Measurements from ENCODE around the gene FCHSD2.
A peak's percentile ranks its signal among the peaks of the same experiment; 100 is the strongest.
"Not testable (repeated sequence)": the region's sequence is repeated elsewhere in the genome, so short reads cannot be mapped to it uniquely, and the experiment has no call there.

FCHSD2 gene

GRCh38 chr11:73151416-73151815 lies 9.3 kb upstream of the FCHSD2 start:
- DNase-seq (ENCODE audit: low read depth in 2 of 2), result no peak

GRCh38 chr11:73149105-73149504 lies 7.0 kb upstream of the FCHSD2 start:
- no peak for DNase-seq (ENCODE audit: low read depth in 2 of 2)

DNA sequence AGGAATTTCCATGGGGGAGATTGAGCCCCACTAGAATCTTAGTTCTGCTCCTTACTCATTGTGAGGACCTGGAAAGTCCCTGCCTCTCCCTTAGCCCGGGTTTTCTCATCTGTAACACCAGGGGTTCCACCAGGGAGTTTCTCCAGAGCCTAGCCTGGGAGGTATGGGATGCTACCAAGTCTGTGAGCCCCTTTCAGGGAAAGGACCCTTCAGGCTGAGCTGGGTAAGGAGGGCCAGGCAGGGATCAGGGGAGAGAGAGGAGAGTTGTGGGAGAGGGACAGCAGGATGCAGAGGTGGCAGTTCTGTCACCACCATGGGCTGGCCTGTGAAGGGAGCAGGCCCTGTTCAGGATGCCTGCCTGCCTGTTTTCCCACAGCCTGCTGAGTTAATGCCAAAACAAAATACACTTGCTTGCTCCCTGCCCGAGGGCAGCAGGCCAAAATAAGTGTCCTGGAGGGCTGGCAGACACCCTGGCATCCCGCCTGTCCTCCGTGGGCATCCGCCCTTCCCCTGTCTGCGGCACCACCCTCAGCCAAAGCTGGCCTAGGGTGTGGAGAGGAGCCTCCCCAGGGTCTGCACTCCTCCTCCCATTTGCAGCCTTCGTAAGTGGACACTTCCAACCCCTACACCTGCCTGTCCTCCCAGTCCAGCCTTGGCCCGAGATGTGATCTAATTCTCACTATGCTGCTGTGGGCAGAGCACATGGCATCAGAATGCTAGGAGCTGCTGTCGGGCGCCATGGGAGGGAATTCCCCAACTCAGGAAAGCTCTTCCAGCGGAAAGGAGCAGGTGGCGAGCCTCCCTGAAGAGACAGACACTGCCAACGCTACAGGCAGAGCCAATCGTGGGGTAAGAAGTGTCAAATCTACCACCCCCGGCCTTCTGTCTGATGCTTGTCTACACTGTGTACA lies 5.9 kb upstream of the FCHSD2 start:
- DNase-seq (ENCODE audit: low read depth in 2 of 2), result no peak

DNA sequence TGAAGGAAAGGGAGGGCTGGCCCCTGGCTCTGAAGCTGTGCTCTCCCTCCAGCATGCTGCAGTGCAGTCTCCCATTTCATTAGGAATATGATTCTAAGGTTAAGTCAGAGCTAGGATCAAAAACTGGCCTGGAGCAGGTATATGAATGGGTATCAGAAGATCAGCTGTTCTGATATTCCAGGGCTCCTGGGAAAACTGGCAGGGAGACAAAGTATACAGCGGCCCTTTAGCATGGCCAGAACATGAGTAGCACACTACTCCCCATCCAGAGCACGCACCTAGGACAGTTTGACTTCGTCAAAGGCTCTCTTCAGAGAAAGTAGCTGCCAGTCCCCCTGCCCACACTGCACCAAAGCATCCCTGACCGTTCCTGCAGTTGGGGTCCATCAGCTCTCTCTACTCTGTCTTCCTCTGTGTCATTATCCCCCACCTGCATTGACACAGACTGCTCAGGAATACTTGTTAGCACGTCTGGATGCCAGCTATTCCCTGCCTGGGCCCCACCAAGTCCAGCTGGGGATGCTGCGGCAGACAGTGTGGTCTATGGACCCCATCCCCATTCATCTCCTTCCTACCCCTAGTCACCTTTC lies 4.0 kb upstream of the FCHSD2 start:
- DNase-seq (ENCODE audit: low read depth in 2 of 2), result no peak

- DNase-seq (ENCODE audit: low read depth in 2 of 2), result no peak
Measured at GRCh38 chr11:73143126-73143838, 1.2 kb upstream of the FCHSD2 start.

DNA sequence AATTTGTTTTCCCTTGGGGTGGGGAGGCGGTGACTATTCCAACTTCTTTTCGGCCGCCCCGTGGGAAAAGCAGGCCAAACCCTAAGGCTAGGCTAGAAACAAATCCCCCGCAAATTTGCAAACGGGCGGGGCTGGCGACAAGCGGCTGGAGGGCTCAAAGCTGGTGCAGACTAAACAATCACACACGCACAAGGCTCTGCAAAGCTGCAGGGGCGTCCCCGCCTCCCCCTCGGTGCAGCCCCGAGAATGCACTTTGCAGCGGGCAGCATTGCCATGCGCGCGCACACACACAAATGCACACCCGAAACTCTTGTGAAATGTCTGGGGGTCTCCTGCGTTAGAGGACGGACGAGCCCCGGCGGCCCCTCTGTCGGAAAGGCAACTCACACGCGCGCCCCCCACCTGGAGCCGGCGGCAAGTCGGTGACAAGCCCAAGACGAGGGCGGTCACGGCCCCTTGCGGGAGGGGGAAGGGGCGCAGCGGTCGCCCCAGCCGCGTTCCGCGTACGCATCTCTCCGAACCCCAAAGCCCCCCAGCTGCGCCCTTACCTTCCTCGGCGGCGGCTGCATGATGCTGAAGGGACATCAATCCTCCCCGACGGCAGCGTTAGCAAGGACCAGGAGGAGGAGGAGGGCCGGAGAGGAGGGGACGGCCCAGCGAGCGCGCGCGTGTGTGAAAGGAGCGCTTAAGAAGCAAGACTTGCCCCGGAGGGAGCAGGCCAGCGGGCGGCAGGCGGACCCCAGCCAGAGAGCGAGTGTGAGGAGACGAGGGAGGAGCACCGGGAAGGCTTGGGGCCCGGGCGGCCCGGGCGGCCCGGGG lies 600 bp downstream of the FCHSD2 start:
- peak; percentile 42 to 48 for DNase-seq (ENCODE audit: low read depth in 2 of 2)

GRCh38 chr11:73141031-73141308 lies 1.1 kb downstream of the FCHSD2 start:
- no peak for DNase-seq (ENCODE audit: low read depth in 2 of 2)

DNA sequence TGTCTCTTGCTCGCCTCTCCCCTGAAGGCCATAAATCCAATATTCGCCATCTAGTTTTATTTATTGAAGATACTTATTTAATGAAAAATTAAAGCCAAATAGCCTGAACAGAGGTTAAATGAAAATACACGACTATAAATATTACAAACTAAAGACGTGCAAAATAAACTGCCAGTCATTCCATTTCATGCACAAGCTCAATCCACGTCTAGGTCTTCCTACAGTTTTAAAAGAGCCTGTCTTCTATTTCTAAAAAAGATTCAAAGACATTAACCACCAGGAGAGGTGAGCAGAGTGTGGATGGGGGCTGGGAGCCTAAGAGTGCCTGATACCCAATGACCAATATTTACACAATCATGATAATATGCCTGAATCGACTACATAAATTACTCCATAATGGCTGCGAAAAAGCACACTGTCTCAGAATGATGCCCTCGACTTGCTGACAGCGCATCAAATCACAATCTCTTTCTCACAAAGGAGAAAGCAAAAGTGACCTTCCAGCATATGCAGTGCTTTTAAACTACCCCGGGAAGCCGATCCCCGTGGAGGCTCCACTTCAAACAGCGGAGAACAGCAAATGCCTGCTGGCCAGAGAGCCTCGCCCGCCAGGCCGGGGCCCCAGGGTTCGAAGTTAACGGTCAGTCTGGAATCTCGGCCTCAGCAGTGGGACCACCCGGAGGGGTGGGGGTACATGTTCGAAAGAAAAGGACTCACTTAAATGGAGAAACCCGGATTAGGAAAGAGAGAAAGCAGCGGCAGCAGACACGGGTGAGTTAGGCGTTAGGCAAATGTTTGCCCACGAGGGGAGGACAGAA lies 1.7 kb downstream of the FCHSD2 start:
- DNase-seq (ENCODE audit: low read depth in 2 of 2), result no peak

GRCh38 chr11:73139476-73140198 lies 2.5 kb downstream of the FCHSD2 start:
- DNase-seq (ENCODE audit: low read depth in 2 of 2), result no peak

DNA sequence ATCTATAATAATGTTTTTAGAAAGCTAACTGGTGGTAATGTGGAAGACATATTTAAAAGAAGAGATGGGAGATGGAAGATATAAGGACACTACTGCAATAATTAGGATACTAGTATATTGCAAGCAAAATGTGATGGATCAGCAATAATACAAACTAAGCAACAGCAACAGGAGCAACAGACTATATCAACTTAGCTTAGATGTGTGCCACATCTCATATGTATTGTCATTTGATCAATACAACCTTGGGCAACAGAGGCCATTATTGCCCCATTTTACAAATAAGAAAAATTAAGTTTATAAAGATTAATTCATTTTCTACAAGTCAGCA lies 4.2 kb downstream of the FCHSD2 start:
- DNase-seq (ENCODE audit: low read depth in 2 of 2), result no peak

DNA sequence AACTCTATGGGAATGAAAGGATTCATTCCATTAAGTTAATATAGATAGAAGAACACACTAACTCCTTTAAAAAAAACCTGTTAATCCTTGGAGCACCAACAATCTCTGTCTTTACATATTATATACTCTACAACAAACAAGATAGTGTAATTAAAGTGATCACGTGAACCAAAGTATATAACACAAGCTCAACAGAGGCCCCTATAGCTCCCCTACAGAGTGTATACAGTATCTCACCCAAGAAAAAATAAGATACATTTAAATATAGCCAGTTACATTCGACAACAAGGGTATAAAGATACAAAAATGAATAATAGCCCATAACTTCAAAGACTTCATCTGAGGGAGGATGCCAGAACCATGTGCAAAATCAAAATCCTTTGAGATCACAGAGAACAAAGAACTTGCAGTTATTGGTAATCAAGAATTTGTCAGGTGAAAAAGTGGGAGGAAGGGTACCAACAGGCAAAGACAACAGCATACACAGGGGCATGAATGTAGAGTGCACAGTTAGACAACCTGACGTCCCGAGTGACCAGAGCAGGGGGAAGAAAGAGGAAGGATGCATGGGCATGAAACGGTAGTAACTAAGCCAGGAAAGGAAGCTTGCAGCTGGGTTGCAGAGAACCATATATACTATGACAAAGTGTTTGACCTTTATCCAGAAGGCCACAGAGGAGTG lies 4.7 kb downstream of the FCHSD2 start:
- no peak for DNase-seq (ENCODE audit: low read depth in 2 of 2)

DNA sequence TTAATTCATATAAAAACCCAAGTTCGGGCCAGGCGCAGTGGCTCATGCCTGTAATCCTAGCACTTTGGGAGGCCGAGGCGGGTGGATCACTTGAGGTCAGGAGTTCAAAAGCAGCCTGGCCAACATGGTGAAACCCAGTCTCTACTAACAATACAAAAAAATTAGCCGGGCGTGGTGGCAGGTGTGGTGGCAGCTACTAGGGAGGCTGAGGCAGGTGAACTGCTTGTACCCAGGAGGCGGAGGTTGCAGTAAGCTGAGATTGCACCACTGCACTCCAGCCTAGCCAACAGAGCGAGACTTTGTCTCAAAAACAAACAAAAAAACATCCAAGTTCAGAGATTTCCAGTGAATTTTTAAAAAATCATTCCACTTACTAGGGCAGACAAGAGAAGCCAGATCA lies 5.4 kb downstream of the FCHSD2 start:
- DNase-seq (ENCODE audit: low read depth in 2 of 2), result not testable (repeated sequence)

DNA sequence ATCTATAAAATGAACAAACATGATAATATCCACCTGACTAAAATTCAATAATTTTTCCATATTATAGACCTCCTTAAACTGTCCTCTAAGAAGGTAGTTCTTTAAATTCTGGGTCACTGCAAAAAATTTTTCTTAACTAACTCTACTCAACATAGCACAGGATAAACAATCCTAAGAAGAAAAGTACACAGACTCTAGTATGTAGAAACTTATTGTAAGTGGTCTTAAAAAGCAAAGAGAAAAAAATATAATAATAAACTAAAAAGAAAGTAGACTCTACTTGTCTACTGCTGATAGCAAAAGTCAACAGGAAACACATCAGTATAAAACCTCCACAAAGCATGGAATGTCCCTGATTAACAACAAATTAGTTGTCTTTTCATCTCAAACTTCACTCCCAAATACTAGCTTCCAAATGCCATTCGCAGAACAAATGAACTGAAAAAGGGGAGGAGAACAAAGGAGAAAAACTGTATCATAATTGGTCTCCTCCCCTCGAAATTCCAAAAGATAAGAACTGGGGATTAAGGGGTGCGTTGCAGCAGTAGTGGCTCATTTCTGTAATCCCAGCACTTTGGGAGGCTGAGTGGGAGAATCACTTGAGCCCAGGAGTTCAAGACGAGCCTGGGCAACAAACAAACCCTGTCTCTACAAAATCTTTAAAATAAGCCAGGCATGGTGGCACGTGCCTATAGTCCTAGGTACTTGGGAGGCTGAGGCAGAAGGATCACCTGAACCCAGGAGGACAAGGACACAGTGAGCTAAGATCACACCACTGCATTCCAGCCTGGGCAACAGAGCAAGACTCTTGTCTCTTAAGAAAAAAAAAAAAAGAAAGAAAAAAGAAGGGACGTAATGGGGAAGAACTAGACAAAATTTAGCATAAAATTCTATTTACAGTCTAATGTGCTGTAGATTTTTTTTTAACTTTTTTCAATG lies 6.5 kb downstream of the FCHSD2 start:
- no peak for DNase-seq (ENCODE audit: low read depth in 2 of 2)

DNA sequence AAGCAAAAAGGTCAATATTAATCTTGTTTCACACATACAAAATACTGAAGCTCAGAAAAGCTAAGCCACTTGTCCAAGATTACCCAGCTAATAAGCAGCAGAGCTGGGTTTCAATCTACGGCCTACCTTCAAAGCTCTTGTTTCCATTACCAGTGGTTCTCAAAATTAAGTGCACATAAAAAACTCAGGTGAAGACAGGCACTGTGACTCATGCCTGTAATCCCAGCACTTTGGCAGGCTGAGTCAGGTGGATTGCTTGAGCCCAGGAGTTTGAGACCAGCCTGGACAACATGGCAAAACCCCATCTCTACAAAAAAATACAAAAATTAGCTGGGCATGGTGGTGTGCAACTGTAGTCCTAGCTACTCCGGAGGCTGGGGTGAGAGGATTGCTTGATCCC lies 9.8 kb downstream of the FCHSD2 start:
- not testable (repeated sequence) for DNase-seq (ENCODE audit: low read depth in 2 of 2)

GRCh38 chr11:73130181-73130580 lies 11.9 kb downstream of the FCHSD2 start:
- DNase-seq (ENCODE audit: low read depth in 2 of 2), result no peak

DNA sequence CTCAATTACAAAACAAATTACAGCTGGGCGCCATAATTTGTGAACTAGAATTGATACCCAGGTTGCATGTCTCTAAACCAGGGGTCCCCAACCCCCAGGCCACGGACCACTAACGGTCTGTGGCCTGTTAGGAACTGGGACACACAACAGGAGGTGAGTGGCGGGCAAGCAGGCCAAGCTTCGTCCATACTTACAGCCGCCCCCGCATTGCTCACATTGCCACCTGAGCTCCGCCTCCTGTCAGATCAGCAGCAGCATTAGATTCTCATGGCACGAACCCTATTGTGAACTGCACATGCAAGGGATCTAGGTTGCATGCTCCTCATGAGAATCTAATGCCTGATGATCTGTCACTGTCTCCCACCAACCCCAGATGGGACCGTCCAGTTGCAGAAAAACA lies 12.9 kb downstream of the FCHSD2 start:
- DNase-seq (ENCODE audit: low read depth in 2 of 2), result no peak

DNA sequence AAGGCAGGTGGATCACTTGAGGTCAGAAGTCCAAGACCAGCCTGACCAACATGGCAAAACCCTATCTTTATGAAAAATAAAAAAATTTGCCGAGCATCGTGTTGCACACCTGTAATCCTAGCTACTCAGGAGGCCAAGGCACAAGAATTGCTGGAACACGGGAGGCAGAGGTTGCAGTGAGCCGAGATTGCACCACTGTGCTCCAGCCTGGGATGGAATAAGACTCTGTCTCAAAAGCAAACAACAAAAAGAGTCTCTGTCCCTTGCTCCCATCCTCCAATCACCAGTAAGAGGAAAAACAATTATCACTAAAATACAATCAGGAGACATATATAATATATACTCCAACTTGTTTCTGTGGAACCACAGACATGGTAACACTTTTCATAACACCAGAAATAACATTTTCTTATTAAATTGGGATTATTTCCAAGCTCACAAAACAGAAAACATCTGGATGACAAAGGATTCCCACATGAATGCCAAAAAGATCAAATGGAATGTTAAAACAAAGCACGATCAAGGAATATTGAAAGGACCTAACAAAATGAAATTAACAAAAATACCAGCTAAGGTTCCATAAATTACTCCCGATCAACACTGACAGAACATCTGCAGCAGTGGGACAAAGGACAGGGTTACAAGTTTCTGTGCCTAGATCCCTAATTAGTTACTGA lies 15.2 kb downstream of the FCHSD2 start:
- DNase-seq (ENCODE audit: low read depth in 2 of 2), result no peak

- DNase-seq (ENCODE audit: low read depth in 2 of 2), result no peak
Measured at GRCh38 chr11:73124800-73125199, 17.3 kb downstream of the FCHSD2 start.
